ENCODE results near the gene PTPRM. TPM values are rescaled to one million over a fixed set of nuclear protein-coding genes. Genes with fewer than 3 reads are reported as not detected.
A peak's percentile ranks its signal among the peaks of the same experiment; 100 is the strongest.

Gene PTPRM
- total and polyA plus RNA-seq, 2 experiments from 2014 or later = 1.6 to 5.3 TPM

GRCh38 chr18:7559709-7560319 lies 7.3 kb upstream of the PTPRM start (continued):
- TF ChIP-seq REST (IDR thresholded peaks at IDR 0.05; ENCODE audit: unreplicated experiment) (no peak), JUNB (IDR thresholded peaks at IDR 0.05; ENCODE audit: unreplicated experiment) (no peak), STAT1 (IDR thresholded peaks at IDR 0.05; ENCODE audit: unreplicated experiment) (no peak), POLR2AphosphoS5 (IDR thresholded peaks at IDR 0.05; ENCODE audit: low read depth) (no peak), ETS1 (IDR thresholded peaks at IDR 0.05) (no peak), EZH2 (IDR thresholded peaks at IDR 0.05; ENCODE audit: low read depth, unreplicated experiment) (no peak), CTCF (conservative IDR thresholded peaks at IDR 0.05; ENCODE audit: low read depth in 2 of 2) (no peak)

GRCh38 chr18:7561909-7562460 lies 5.1 kb upstream of the PTPRM start:
- TF ChIP-seq ZNF114 (CRISPR knock-in tag; IDR thresholded peaks at IDR 0.05) (no peak), CTCF (conservative IDR thresholded peaks at IDR 0.05; ENCODE audit: low read depth in 2 of 2) (no peak), ZNF331 (CRISPR knock-in tag; IDR thresholded peaks at IDR 0.05; ENCODE audit: low read depth) (no peak), JUNB (IDR thresholded peaks at IDR 0.05; ENCODE audit: unreplicated experiment) (no peak), EZH2phosphoT487 (IDR thresholded peaks at IDR 0.05; ENCODE audit: unreplicated experiment) (no peak), NANOG (IDR thresholded peaks at IDR 0.05; ENCODE audit: borderline replicate concordance) (no peak), ETS1 (IDR thresholded peaks at IDR 0.05) (no peak), POLR2AphosphoS5 (IDR thresholded peaks at IDR 0.05; ENCODE audit: low read depth) (no peak), CREB1 (CRISPR knock-in tag; IDR thresholded peaks at IDR 0.05; ENCODE audit: low read depth) (no peak)
- no peak overlapping the region for H3K4me2 ChIP-seq
- no peak overlapping the region for H3K4me3 ChIP-seq
- H2AFZ ChIP-seq = no peak overlapping the region
- H3K36me3 ChIP-seq (ENCODE audit: insufficient read depth) = no peaks in the 10 kb centered on the region
- H3K27ac Mint-ChIP-seq = no peak overlapping the region
- H3K27me3 ChIP-seq (ENCODE audit: insufficient read depth) = peaks cover 32% of the 10 kb centered on the region
- no peaks in the 10 kb centered on the region for H3K79me2 ChIP-seq (replicated peaks; ENCODE audit: insufficient read depth)
- H3K9me3 Mint-ChIP-seq = no peaks in the 10 kb centered on the region
- peaks cover 11% of the 10 kb centered on the region for H3K4me1 ChIP-seq (ENCODE audit: insufficient read depth)
- H3K27me3 Mint-ChIP-seq (ENCODE audit: insufficient read depth, low read depth, poor library complexity) = peaks cover 19% of the 10 kb centered on the region
- H3K4me3 Mint-ChIP-seq = peak overlapping the region; percentile 8; the same call in 1 of the 3 replicates
- no peaks in the 10 kb centered on the region for H4K20me1 ChIP-seq (replicated peaks; ENCODE audit: insufficient read depth)
- H3K27ac ChIP-seq (ENCODE audit: low read depth) = no peak overlapping the region
- no peaks in the 10 kb centered on the region for H3F3A ChIP-seq (replicated peaks; ENCODE audit: low read depth)
- H3K4me1 Mint-ChIP-seq = peaks cover 13% of the 10 kb centered on the region
- no peaks in the 10 kb centered on the region for H3K36me3 Mint-ChIP-seq (ENCODE audit: low read depth)
- DNase-seq (ENCODE audit: low spot score) (no peak), ATAC-seq (no peak; the same call in 2 of the 3 replicates)
- 0 out of 2 replicates have a peak, but pooled peaks cover 7% of the 10 kb centered on the region for H3K9me2 ChIP-seq (ENCODE audit: insufficient read depth)
